Subcutaneous abdominal adipose tissue (tissue), 5 donors: Measurements from ENCODE around the gene ZNF512.
"Not testable (repeated sequence)": the region's sequence is repeated elsewhere in the genome, so short reads cannot be mapped to it uniquely, and the experiment has no call there.

Source experiments
- H3K27ac ChIP-seq: one replicate; pipeline ENCODE4 v1.7.0; 2013; ENCODE audit warnings: low read depth, mild to moderate bottlenecking, inconsistent platforms, low read length, moderate library complexity
- H3K27me3 ChIP-seq, 5 donors: one replicate each; pipeline ENCODE4 v1.7.0; 2013; ENCODE audit warnings: low read length in 5 of 5, inconsistent platforms in 1 of 5; ENCODE audit not compliant: control insufficient read depth in 5 of 5, insufficient read depth in 4 of 5
- H3K36me3 ChIP-seq, 5 donors: one replicate each; pipeline ENCODE4 v1.7.0; 2013; ENCODE audit warnings: low read length in 5 of 5; ENCODE audit not compliant: control insufficient read depth in 5 of 5, insufficient read depth in 5 of 5
- H3K4me1 ChIP-seq, 5 donors: one replicate each; pipeline ENCODE4 v1.7.0; 2013; ENCODE audit warnings: low read length in 5 of 5, mild to moderate bottlenecking in 3 of 5, moderate library complexity in 1 of 5; ENCODE audit not compliant: control insufficient read depth in 5 of 5, insufficient read depth in 5 of 5
- H3K4me3 ChIP-seq, 5 donors: one replicate each; pipeline ENCODE4 v1.7.0; 2013; ENCODE audit warnings: low read length in 5 of 5, low read depth in 1 of 5
- H3K9ac ChIP-seq, 5 donors: one replicate each; pipeline ENCODE4 v1.7.0; 2013; ENCODE audit warnings: low read length in 5 of 5, mild to moderate bottlenecking in 4 of 5, moderate library complexity in 3 of 5
- H3K9me3 ChIP-seq, 5 donors: one replicate each; pipeline ENCODE4 v1.7.0; 2013; ENCODE audit warnings: low read length in 5 of 5; ENCODE audit not compliant: control insufficient read depth in 5 of 5
- donor health status: healthy.
- donor health status: healthy.
- donor health status: healthy.
- donor health status: healthy.
- donor health status: healthy.

ZNF512 gene

GRCh38 chr2:27595412-27595811 lies 12.6 kb downstream of the ZNF512 start:
- not testable (repeated sequence) for H3K4me1 ChIP-seq
- Histone ChIP-seq H3K36me3 (peaks cover 6 to 12% (median 10%) of the 10 kb centered on the region in 5 donors), H3K9me3 (peaks cover 0 to 10% (median 7%) of the 10 kb centered on the region in 5 donors)

GRCh38 chr2:27596627-27597026 lies 13.8 kb downstream of the ZNF512 start:
- peaks cover 15 to 20% (median 19%) of the 10 kb centered on the region in 5 donors for H3K36me3 ChIP-seq

More at GRCh38 chr2:27595412-27595811, 12.6 kb downstream of the ZNF512 start:
- H3K4me3 ChIP-seq, H3K27ac ChIP-seq, H3K9ac ChIP-seq, H3K27me3 ChIP-seq: not testable (repeated sequence)

DNA sequence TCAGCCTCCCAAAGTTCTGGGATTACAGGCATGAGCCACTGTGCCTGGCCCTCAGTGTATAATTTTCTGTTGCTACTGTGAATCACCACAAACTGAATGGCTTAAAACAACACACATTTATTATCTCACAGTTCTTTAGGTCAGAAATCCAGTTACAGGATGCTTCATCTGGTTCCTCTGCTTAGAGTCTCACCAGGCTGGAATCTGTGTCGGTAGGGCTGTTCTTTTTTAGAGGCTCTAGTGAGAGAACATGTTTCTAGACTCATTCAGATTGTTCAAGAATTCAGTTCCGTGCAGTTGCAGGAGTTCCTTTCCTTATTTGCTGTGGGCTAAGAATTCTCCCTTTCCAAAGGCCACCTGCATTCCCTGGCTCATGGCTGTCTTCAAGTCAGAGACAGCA lies 23.8 kb downstream of the ZNF512 start:
- Histone ChIP-seq H3K27me3 (no peaks in the 10 kb centered on the region), H3K9me3 (no peaks in the 10 kb centered on the region), H3K4me1 (no peaks in the 10 kb centered on the region), H3K9ac (no peak overlapping the region), H3K4me3 (no peak overlapping the region), H3K36me3 (peaks cover 32 to 75% (median 52%) of the 10 kb centered on the region in 5 donors), H3K27ac (no peak overlapping the region)

More at GRCh38 chr2:27596627-27597026, 13.8 kb downstream of the ZNF512 start:
- Histone ChIP-seq H3K9ac (no peak overlapping the region), H3K27me3 (no peaks in the 10 kb centered on the region), H3K4me1 (peaks cover 0 to 4% (median 0%) of the 10 kb centered on the region in 5 donors), H3K9me3 (peaks cover 0 to 7% (median 4%) of the 10 kb centered on the region in 5 donors), H3K27ac (no peak overlapping the region), H3K4me3 (no peak overlapping the region)

DNA sequence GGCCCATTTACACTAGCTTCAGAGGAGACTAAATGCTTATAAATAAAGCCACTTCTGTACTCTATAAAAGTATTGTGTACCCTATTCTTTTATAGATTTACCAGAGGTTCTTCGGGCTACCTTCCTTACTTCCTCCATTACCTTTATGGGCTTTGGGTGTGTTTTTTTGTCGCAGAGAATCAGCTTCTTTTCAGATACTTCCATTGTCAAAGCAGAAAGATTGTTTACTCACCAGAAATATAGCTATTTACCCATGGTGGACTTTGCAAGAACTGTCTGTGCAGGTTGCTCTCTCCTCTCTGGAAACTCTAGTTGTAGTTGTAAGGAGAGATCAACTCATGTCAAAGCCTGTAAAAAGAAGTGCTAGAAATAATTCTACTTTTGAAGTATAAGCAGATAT lies 31.1 kb downstream of the ZNF512 start:
- Histone ChIP-seq H3K36me3 (peaks cover 34 to 57% (median 41%) of the 10 kb centered on the region in 5 donors), H3K27me3 (no peaks in the 10 kb centered on the region), H3K27ac (no peak overlapping the region), H3K9me3 (no peaks in the 10 kb centered on the region), H3K4me3 (no peak overlapping the region), H3K4me1 (no peaks in the 10 kb centered on the region), H3K9ac (no peak overlapping the region)

GRCh38 chr2:27615316-27615715 lies 32.5 kb downstream of the ZNF512 start:
- no peaks in the 10 kb centered on the region for H3K4me1 ChIP-seq
- no peaks in the 10 kb centered on the region for H3K9me3 ChIP-seq
- H3K4me3 ChIP-seq: no peak overlapping the region
- no peak overlapping the region for H3K27ac ChIP-seq
- peaks cover 40 to 56% (median 42%) of the 10 kb centered on the region in 5 donors for H3K36me3 ChIP-seq
- H3K27me3 ChIP-seq: no peaks in the 10 kb centered on the region
- H3K9ac ChIP-seq: no peak overlapping the region

- H3K4me1 ChIP-seq: peaks cover 0 to under 1% (median 0%) of the 10 kb centered on the region in 5 donors
- H3K27me3 ChIP-seq: no peaks in the 10 kb centered on the region
- no peak overlapping the region for H3K27ac ChIP-seq
- no peaks in the 10 kb centered on the region for H3K9me3 ChIP-seq
- H3K36me3 ChIP-seq: peaks cover 57 to 73% (median 59%) of the 10 kb centered on the region in 5 donors
- no peak overlapping the region for H3K4me3 ChIP-seq
- H3K9ac ChIP-seq: no peak overlapping the region
Observed at GRCh38 chr2:27621524-27621923, 38.7 kb downstream of the ZNF512 start.

DNA sequence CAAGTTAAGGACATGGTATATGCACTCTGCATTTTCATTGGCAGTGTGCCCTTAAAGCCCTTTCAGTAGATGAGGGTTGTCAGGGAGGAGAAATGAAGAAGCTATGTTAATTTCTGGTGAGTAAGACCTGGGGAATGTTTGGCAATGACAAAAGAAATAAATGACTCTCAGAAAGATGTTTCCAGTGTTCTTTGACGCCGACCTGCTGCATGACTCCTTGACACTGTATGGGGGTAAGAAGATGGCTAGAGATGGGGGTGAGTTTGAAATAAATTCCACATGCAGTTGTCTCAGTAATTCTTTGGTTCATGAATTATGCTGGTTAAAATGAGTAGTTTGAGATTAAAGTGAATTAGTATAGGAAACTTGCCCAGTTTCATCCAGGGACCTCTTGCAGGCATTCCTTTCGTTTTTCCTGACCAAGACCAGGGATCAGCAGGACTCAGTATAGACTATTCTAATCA lies 40.1 kb downstream of the ZNF512 start:
- Histone ChIP-seq H3K4me3 (no peak overlapping the region), H3K9ac (no peak overlapping the region), H3K27ac (no peak overlapping the region), H3K27me3 (no peaks in the 10 kb centered on the region), H3K36me3 (peaks cover 43 to 59% (median 46%) of the 10 kb centered on the region in 5 donors), H3K9me3 (no peaks in the 10 kb centered on the region), H3K4me1 (peaks cover 1 to 12% (median 5%) of the 10 kb centered on the region in 5 donors)

- peaks cover 3 to 31% (median 19%) of the 10 kb centered on the region in 5 donors for H3K4me1 ChIP-seq
- H3K9me3 ChIP-seq: no peaks in the 10 kb centered on the region
- no peak overlapping the region for H3K27ac ChIP-seq
- no peaks in the 10 kb centered on the region for H3K27me3 ChIP-seq
- no peak overlapping the region for H3K9ac ChIP-seq
- no peak overlapping the region for H3K4me3 ChIP-seq
- H3K36me3 ChIP-seq: peaks cover 32 to 45% (median 35%) of the 10 kb centered on the region in 5 donors
Observed at GRCh38 chr2:27624943-27625342, 42.1 kb downstream of the ZNF512 start.

- H3K27me3 ChIP-seq, H3K9ac ChIP-seq, H3K27ac ChIP-seq, H3K9me3 ChIP-seq, H3K4me3 ChIP-seq: not testable (repeated sequence)
- Histone ChIP-seq H3K36me3 (peaks cover 30 to 41% (median 35%) of the 10 kb centered on the region in 5 donors), H3K4me1 (peaks cover 3 to 32% (median 20%) of the 10 kb centered on the region in 5 donors)
Observed at GRCh38 chr2:27626323-27626722, 43.5 kb downstream of the ZNF512 start.

- peaks cover 29 to 41% (median 33%) of the 10 kb centered on the region in 5 donors for H3K36me3 ChIP-seq
- H3K27me3 ChIP-seq, H3K9me3 ChIP-seq, H3K4me3 ChIP-seq, H3K27ac ChIP-seq, H3K9ac ChIP-seq: not testable (repeated sequence)
- peaks cover 3 to 32% (median 20%) of the 10 kb centered on the region in 5 donors for H3K4me1 ChIP-seq
Observed at GRCh38 chr2:27626921-27627320, 44.1 kb downstream of the ZNF512 start.
